KMS-11 (cell line): Measurements from ENCODE around the gene NRG2.

ENCODE experiments used
- H2AFZ ChIP-seq: fragments of 200-600 bp; sonication (generic); 2 replicates; pipeline ENCODE4 v1.6.1; 2016; ENCODE audit warnings: antibody characterized with exemption, mixed run types, low read depth
- H3K27ac ChIP-seq: fragments of 200-600 bp; sonication (generic); 2 replicates; pipeline ENCODE4 v1.6.1; 2016; ENCODE audit warnings: mild to moderate bottlenecking, mixed run types
- H3K27me3 ChIP-seq: fragments of 200-600 bp; sonication (generic); 2 replicates; pipeline ENCODE4 v1.6.1; 2017; ENCODE audit warnings: mild to moderate bottlenecking, low read depth, mixed run types, moderate library complexity; ENCODE audit not compliant: insufficient read depth
- H3K36me3 ChIP-seq: fragments of 200-600 bp; sonication (generic); 2 replicates; pipeline ENCODE4 v1.6.1; 2017; ENCODE audit warnings: mild to moderate bottlenecking, mixed run types; ENCODE audit not compliant: insufficient read depth
- H3K4me1 ChIP-seq: fragments of 200-600 bp; sonication (generic); 2 replicates; pipeline ENCODE4 v1.6.1; 2016; ENCODE audit warnings: mild to moderate bottlenecking, low read depth, mixed run types; ENCODE audit not compliant: poor library complexity, severe bottlenecking
- H3K4me2 ChIP-seq: fragments of 200-600 bp; sonication (generic); 2 replicates; pipeline ENCODE4 v1.7.0; 2016; ENCODE audit warnings: mild to moderate bottlenecking, mixed run types
- H3K4me3 ChIP-seq: fragments of 200-600 bp; sonication (generic); IDR thresholded peaks from 2 replicates; pipeline ENCODE4 v1.6.1; 2017; ENCODE audit warnings: low read depth, low read length, mixed read lengths; ENCODE audit not compliant: insufficient read depth
- H3K79me2 ChIP-seq: fragments of 200-600 bp; sonication (generic); 2 replicates; pipeline ENCODE4 v1.6.1; 2016; ENCODE audit warnings: low read depth, mixed run types; ENCODE audit not compliant: insufficient read depth
- H3K9ac ChIP-seq: fragments of 200-600 bp; sonication (generic); 2 replicates; pipeline ENCODE4 v1.6.1; 2016; ENCODE audit warnings: mild to moderate bottlenecking, mixed run types
- H4K20me1 ChIP-seq: fragments of 200-600 bp; sonication (generic); 2 replicates; pipeline ENCODE4 v1.6.1; 2016; ENCODE audit warnings: mild to moderate bottlenecking, mixed run types; ENCODE audit not compliant: insufficient read depth
- CTCF ChIP-seq: fragments of 200-600 bp; sonication (generic); conservative IDR thresholded peaks from 2 replicates; pipeline ENCODE4 v1.6.1; 2017; ENCODE audit warnings: low read depth, mild to moderate bottlenecking, antibody characterized with exemption, low read length, moderate library complexity, mixed read lengths

The NRG2 gene

DNA sequence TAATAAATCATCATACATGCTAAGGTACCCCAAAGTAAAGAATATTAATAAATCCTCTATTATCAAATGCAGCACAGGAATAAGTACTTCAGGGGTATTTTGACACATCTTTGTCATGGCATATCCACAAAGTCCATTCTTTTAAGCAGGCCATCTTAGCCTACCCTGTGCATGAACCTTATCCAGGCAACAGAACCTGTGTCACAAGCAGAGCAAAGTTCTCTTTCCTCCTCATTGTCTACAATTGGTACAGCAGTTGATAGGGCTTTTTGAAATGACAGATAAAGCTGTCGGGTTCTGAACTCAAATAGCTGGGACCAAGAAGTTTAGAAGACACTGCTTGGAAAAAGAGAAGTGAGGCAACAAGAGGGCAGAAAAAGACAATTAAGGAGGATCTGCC, 40.0 kb upstream of the NRG2 start:
- no peak overlapping the region for H3K4me2 ChIP-seq
- H3K36me3 ChIP-seq: no peaks in the 10 kb centered on the region
- no peaks in the 10 kb centered on the region for H3K27me3 ChIP-seq
- H3K4me1 ChIP-seq: no peaks in the 10 kb centered on the region
- no peaks in the 10 kb centered on the region for H4K20me1 ChIP-seq
- H3K4me3 ChIP-seq: no peak overlapping the region
- H3K9ac ChIP-seq: no peak overlapping the region
- H3K27ac ChIP-seq: no peak overlapping the region
- no peaks in the 10 kb centered on the region for H3K79me2 ChIP-seq
- no peak overlapping the region for H2AFZ ChIP-seq
- TF ChIP-seq CTCF: no peak

DNA sequence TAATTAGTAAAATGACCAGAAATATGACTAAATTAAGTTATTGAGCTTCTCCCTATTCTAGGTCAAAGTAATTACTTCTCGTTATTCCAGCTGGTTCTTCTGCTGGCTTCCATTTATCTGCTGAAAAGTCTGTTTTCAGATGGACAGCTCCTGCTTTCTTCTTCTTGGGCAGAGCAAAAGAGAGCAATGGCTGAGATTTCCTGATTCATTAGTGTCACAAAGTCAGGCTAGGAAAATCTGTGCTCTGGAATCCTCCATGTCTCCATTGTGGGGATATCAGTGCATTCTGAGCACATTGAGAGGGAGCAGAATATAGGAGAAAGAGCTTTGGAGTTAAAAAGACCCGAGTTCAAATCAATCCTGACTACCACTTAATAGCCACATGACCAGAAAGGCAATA, 33.7 kb upstream of the NRG2 start:
- TF ChIP-seq CTCF: no peak
- H3K4me2 ChIP-seq: no peak overlapping the region
- H3K36me3 ChIP-seq: no peaks in the 10 kb centered on the region
- H3K27ac ChIP-seq: no peak overlapping the region
- no peak overlapping the region for H2AFZ ChIP-seq
- H3K4me1 ChIP-seq: no peaks in the 10 kb centered on the region
- no peak overlapping the region for H3K9ac ChIP-seq
- no peaks in the 10 kb centered on the region for H3K27me3 ChIP-seq
- H4K20me1 ChIP-seq: no peaks in the 10 kb centered on the region
- H3K4me3 ChIP-seq: no peak overlapping the region
- no peaks in the 10 kb centered on the region for H3K79me2 ChIP-seq

GRCh38 chr5:140076142-140076541, 33.0 kb upstream of the NRG2 start:
- no peak for TF ChIP-seq CTCF
- Histone ChIP-seq H3K79me2 (no peaks in the 10 kb centered on the region), H3K9ac (no peak overlapping the region), H3K4me1 (no peaks in the 10 kb centered on the region), H2AFZ (no peak overlapping the region), H3K4me3 (no peak overlapping the region), H3K27me3 (no peaks in the 10 kb centered on the region), H3K27ac (no peak overlapping the region), H3K4me2 (no peak overlapping the region), H3K36me3 (no peaks in the 10 kb centered on the region), H4K20me1 (no peaks in the 10 kb centered on the region)

- no peak overlapping the region for H2AFZ ChIP-seq
- 0 out of 2 replicates have a peak, but pooled peaks have one; percentile 13 for TF ChIP-seq CTCF
Measured at GRCh38 chr5:140075371-140075770, 32.3 kb upstream of the NRG2 start.

GRCh38 chr5:140073296-140073695, 30.2 kb upstream of the NRG2 start:
- no peaks in the 10 kb centered on the region for H3K4me1 ChIP-seq
- no peak overlapping the region for H2AFZ ChIP-seq
- TF ChIP-seq CTCF: peak; percentile 83
- H3K27ac ChIP-seq: no peak overlapping the region
- no peaks in the 10 kb centered on the region for H3K27me3 ChIP-seq
- H3K9ac ChIP-seq: no peak overlapping the region
- 0 out of 2 replicates have a peak overlapping the region, but pooled peaks have one; percentile 26 for H3K4me2 ChIP-seq
- no peaks in the 10 kb centered on the region for H4K20me1 ChIP-seq
- H3K79me2 ChIP-seq: no peaks in the 10 kb centered on the region
- H3K36me3 ChIP-seq: no peaks in the 10 kb centered on the region
- H3K4me3 ChIP-seq: no peak overlapping the region

More at GRCh38 chr5:140075371-140075770, 32.3 kb upstream of the NRG2 start:
- Histone ChIP-seq H3K79me2 (no peaks in the 10 kb centered on the region), H3K4me1 (no peaks in the 10 kb centered on the region), H3K9ac (no peak overlapping the region), H3K36me3 (no peaks in the 10 kb centered on the region), H3K4me3 (no peak overlapping the region), H3K27me3 (no peaks in the 10 kb centered on the region), H4K20me1 (no peaks in the 10 kb centered on the region), H3K27ac (no peak overlapping the region), H3K4me2 (no peak overlapping the region)
